ENCODE results near the gene HMCN2.

The HMCN2 gene

DNA sequence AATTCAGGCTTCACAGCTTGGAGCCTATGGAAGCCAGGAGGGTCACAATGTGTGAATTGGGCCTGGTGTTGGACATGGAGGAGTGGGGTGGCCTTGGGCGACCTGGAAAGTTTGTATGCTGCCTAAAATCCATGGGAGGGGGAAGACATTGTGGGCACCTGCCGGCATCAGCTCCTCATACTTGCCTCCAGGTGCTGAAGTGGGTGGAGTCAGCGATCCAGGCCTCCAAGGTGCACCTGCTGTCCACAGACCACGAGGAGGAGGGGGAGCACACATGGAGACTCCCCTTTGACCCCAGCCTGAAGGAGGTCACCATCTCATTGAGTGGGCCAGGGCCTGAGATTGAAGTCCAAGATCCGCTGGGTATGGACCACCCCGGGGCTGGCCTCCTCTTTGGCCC is 29.1 kb downstream of the HMCN2 start:
- DNase-seq, result no peak

DNA sequence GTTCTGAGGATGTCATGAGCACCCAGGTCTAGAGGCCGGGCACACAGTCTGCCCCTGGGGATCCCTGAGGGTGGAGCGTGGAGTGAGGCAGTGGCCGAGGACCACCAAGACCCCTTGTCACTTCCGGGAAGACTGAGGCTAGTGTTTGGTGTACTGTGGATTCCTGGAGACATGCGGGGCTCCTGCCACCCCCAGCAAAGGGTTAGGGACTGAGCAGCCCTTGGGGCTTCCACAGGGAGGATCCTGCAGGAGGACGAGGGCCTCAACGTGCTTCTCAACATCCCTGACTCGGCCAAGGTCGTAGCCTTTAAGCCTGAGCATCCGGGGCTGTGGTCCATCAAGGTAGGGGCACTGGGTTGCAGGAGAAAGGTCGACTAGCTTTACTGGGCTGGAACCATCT is 29.9 kb downstream of the HMCN2 start:
- no peak for DNase-seq

DNA sequence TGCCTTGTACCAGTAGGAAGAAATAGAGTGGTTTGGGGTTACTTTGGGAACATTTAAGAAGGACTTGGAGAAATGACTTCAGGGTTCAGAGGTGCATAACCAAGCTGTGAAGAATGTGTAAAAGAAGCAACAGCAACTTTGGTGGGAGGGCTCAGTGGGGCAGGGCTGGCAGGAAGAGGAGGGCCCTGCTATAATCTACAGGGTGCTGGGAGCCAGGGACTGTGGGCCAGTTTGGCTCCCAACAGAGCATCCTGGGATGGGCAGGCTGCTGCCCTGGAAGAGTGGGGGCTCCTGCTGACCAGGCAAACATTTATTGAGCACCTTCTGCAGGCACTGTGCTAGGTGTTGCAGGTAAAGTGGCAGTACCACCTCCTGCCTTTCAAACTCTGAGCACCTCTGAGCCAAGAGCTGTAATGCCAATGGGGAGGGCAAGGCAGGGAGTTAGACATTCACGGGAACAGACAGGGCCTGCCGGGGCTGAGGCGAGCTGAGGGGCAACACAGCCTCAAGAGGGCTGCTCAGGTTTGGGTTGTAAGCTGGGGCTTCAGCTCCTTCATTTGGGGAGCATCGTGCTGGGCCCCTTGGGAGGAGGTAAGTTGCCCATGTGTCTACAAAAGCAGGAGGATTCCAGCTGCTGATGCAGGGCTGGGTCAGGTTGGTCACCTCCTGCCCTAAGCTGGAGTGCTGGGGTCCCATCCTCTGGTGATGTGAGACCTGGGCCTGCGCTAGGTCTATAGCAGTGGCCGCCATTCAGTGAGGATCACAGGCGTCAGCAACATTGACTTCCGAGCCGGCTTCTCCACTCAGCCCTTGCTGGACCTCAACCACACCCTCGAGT is 30.6 kb downstream of the HMCN2 start:
- DNase-seq, result no peak

DNA sequence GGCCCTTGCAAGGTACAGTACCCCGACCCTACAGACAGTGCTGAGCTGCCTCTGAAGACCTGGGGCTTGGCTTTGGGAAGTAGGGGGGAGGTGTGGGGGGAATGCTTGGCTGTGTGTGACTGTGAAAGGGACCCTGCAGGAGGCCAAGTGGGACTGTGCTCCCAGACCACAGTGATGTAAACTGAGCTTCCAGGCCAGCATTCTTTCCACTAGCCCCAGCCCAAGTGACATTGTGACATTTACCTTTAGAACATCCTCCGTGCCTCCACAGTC is 31.2 kb downstream of the HMCN2 start:
- no peak for DNase-seq

DNA sequence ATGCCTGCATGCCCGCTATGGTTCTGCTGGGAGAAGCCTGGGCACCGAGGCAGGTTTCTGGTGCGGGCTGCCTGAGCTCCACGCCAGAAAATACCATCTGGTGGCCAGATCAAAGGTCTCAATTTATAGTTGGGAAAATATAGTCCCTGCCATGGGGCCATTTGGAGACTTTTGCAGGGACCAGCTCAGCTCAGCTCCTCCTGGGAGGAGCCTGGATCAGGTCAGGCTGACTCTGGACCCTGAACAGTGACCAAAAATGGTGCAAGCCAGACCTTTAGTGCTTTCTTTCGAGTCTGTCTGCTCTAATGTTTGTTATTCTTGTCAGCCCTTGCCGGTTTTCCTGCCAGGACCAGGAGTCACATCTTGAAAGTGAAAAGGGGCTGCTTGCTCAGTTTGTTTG is 31.8 kb downstream of the HMCN2 start:
- DNase-seq, result no peak

DNA sequence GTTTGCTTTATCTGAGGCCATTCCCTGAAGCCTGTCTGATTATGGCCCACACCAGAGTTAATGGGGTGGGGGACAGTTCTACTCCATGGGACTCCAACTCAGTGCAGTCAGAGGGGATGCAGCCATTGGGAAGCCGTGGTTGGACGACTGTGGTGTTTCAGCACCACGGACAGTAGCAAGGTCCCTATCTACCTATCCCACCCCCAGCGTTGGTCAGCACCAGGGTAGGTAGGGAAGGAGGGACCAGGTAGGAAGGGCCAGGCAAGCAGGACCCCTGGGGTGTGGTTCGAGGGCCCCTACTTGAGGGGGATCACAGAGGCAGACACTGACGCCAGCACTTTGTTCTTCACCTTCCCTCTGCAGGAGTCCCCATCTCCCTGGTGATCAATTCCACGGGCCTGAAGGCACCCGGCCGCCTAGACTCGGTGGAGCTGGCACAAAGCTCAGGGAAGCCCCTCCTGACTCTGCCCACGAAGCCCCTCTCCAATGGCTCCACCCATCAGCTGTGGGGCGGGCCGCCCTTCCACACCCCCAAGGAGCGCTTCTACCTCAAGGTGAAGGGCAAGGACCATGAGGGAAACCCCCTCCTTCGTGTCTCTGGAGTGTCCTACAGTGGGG is 33.2 kb downstream of the HMCN2 start:
- DNase-seq, result no peak

DNA sequence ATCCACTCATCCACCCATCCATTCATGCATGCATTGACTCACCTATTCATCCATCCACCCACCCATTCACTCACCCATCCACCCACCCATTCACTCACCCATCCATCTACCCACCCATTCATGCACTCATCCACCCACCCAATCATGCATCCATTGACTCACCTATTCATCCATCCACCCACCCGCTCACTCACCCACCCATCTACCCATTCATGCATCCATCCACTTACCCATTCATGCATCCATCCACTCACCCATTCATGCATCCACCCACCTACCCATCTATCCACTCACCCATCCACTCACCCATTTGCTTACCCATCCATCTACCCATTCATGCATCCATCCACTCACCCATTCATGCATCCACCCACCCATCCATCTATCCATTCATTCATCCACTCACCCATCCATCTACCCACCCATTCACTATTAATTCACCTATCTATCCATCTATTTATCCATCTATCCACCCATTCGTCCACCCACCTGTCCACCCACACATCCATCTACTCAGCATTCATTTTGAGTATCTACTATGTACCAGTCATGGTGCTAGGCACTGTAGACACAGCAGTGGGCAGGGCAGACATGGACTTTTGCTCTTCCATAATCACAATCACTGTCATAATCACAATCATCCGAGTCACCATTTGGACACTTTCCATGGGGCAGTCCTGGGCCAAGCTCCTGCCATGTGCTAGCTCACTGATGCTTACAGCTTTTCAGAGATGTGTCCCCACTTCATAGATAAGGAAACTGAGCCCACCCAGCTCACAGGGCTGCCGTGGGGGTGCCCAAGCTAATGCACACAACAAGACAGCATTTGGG is 34.4 kb downstream of the HMCN2 start:
- DNase-seq, result no peak

DNA sequence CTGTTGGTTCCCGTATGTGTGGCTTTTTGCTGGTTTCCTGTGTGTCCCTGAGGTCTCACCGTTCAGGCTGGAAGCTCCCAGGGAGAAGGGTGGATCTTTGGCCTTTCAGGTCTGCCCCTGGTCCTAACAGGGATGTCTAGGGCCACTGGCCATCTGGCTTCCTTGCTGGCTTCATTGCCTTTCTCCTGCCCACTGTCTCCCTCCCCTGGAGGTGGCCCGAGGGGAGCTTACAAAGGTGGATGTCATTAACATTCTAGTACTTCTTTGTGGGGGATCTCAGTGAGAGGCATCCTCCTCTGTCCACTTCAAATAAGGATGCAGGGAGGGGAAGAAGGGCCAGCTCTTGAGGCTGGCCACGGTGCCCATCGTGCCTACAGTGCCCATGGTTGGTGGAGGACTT is 35.2 kb downstream of the HMCN2 start:
- DNase-seq, result no peak

DNA sequence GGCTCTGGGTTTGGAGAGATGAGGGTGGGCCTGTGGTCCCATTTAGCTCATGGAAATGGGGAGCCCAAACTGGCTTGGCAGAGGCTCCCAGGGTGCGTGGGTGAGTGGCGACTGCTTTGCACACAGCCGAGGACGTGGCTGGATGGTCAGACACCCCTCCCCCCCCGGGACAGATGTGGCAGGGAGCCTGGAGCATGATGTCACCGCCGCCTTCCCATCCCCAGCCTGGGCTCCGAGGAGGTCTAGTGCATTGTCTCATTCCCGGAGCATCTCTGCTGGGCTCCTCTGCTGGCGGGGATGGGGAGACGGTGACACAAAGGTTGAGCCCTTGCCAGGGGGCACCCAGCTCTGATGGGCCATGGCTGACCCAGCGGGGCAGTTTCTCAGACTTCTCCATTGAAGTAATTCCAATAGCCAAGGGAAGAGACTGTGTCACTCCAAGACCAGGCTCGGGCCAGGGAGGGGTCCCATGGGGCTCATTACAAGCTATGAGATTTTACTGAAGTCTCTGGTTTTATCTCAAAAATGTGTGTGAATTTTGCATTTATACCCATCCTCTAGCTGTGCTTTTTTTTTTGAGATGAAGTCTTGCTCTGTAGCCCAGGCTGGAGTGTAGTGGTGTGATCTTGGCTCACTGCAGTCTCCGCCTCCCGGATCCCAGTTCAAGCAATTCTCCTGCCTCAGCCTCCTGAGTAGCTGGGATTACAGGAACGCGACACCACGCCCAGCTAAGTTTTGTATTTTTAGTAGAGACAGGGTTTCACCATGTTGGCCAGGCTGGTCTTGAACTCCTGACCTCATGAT is 36.1 kb downstream of the HMCN2 start:
- no peak for DNase-seq

DNA sequence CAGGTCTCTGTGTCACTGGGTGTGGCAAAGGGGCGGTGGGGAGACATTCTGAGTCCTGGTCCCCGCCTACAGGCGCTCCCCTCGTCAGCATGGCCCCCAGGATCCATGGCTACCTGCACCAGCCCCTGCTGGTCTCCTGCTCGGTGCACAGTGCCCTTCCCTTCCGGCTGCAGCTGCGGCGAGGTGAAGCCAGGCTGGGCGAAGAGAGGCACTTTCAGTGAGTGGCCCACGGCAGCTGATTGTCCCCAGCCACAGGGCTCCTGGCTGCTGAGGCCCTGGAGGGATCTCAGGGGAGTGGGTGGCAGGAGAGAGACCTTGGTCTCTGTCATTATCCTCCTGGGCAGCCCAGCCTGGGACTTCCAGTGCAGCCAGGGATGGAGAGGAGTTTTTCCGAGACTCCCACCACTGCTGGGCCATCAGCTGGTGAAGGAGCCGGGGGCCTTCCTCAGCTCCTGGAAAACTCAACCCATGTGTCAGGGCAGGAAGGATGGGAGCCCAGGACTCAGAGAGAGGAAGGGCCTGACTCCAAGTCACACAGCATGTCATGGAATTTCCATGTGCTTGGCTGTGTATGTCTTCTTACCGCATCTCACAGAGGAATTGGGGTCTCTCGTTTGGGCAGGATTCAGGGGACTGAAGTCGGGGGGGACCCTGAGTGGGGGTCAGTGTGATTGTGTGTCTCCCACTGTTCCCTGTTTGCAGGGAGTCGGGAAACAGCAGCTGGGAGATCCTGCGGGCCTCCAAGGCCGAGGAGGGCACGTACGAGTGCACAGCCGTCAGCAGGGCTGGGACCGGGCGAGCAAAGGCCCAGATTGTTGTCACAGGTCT is 37.4 kb downstream of the HMCN2 start:
- no peak for DNase-seq

DNA sequence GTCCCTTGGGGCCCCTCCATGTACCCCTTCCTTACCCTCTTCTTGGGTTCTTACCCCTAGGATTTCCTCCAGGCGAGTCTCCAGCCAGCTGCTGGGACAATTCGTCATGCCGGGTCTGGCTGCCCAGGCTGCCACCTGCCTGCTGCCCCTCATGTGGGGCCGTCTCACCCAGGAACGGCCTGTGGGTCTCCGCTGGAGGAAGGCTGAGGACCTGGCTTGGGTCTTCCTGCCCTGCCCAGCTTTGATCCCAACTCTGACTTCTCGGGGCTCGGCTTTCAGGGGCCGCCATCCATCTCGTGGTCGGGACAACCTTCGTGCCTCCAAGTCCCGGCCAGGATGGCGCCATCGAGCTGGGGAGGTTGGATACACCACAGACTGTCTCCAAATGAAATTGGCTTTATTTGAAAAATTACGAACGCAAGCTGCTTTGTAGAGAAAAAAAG is 38.1 kb downstream of the HMCN2 start:
- no peak for DNase-seq

DNA sequence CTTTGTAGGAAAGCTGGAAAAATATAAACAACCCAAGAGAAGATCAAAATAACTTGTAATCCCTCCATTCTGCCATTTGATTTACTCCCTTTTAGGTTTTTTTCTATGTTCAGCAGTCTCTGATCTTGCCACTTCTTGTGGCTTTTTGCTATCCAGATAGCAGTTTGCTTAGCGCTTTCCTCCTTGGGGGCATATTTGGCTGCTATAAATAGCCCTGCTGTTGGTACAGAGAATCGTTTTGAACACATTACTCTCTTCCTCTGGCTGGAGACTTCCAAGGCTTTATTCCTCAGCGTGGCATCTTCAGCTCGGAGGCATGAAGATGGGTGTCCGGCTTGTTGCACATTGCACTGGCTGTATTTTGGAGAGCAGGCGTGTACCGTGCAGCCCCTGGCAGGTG is 38.6 kb downstream of the HMCN2 start:
- no peak for DNase-seq

DNA sequence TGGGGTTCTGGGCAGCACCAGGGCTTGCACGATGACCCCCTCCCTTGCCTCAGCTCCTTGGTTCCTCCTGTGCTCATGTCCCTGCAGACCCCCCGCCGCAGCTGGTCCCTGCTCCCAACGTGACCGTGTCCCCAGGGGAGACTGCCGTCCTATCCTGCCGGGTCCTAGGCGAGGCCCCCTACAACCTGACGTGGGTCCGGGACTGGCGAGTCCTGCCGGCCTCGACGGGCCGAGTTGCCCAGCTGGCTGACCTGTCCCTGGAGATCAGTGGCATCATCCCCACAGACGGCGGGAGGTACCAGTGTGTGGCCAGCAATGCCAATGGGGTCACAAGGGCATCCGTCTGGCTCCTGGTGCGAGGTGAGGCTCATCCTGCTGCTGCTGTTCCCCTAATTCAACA is 39.1 kb downstream of the HMCN2 start:
- no peak for DNase-seq

DNA sequence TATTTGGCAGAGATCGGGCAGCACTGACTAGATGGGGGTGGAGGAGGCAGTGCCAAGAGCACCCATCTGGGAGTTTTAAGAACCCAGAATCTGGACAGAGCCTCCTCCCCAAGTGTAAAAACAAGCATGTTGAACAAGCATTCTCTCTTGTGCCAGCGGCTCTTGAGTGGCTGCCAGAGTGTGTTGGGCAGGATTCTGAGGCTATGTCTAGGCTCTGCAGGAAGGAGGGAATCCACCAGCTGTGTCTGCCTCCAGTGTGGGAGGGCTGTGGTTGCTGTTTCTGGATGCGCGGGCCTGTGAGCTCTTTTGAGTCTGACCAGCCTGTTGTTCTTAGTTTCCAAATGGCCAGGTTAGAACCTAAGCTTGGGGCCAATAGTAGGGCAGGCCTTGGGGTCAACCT is 39.8 kb downstream of the HMCN2 start:
- DNase-seq, result no peak

DNA sequence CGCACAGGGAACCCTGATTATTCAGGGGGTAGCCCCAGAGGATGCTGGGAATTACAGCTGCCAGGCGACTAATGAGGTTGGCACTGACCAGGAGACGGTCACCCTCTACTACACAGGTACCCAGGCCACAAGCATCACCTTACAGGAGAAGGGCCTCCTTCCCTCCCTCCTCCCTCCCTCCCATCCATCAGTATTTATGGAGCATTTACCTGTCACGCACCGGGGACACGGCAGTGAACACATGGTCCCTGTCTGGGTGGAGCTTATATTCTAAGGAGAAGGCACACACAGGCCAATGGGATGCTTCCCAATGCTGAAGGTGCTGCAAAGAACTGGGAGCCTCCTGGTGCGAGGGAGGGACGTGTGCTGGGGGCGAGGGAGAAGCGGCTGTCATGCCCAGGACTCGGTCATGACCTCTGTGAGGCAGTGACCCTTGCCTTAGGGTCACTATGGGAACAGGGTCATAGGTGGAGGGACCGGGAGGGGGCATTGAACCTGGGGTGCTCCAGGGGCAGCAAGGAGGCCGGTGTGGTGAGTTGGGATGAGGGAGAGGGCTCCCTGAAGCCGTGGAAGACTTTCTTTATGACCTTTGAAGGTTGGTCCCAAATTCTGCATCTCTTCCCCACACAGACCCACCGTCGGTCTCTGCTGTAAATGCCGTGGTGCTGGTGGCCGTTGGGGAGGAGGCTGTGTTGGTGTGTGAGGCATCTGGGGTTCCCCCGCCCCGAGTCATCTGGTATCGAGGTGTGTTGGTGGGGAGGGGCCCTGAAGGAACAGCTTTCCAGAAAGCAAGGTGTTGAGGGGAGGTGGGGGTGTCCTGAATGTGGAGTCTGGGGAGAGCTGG is 41.5 kb downstream of the HMCN2 start:
- no peak for DNase-seq

DNA sequence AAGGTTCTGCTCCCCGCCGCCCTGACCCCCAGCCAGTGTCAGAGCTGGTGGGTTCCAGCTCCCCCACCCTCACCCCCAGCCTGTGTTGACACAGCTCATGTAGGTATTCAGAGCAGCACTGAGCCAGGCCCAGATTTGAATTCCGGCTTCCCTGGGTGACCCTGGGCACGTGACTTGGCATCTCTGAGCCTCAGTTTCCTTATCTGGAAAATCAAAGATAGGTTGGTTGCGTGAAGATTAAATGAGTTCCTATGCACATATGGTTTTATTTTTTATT is 42.0 kb downstream of the HMCN2 start:
- DNase-seq, result no peak

DNA sequence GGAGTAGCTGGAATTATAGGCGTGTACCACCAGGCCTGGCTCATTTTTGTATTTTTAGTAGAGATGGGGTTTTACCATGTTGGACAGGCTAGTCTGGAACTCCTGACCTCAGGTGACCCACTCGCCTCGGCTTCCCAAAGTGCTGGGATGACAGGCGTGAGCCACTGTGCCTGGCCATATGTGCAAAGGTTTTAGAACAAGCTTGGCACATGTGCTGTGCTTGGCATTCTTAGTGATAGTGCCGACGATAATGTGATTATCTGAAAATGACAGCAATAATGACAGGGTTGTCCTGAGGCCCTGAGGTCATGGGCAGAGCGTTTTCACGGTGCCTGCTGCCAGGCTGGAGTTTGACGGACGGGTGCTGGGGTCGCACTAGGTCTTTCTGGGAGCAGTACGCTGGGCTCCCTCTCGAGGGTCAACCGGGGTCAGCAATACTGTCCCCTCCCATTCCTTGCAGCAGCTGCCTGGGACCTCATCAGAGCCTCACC is 42.6 kb downstream of the HMCN2 start:
- no peak for DNase-seq

DNA sequence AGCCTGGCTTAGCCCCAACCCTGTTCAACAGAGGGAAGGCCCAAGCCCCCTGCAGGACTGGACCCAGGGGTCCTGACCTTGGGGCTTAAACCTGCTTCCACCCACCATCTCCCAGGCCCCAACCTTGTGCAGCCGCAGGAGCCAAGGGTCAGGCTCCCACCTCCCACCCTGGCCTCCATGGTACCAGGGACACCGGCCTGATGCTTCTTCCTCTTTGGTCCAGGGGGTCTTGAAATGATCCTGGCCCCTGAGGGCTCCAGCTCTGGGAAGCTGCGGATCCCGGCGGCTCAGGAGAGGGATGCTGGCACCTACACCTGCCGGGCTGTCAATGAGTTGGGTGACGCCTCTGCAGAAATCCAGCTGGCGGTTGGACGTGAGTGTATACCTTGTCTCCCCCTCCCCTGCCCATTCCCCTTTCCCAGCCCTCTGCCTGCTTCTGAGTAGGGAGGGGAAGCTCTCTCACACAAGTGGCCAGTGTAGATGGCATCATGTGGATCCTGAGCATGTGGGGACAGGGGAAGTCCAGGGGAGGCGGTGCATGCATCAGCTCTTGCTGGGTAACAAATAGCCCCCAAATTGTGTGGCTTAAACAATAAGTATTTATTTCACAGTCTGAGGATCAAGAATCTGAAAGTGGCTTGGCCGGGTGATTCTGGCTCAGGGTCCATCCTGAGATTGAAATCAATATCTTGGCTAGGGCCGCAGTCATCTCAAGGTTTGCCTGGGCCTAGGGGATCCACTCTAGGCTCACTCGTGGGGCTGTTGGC is 44.3 kb downstream of the HMCN2 start:
- no peak for DNase-seq

DNA sequence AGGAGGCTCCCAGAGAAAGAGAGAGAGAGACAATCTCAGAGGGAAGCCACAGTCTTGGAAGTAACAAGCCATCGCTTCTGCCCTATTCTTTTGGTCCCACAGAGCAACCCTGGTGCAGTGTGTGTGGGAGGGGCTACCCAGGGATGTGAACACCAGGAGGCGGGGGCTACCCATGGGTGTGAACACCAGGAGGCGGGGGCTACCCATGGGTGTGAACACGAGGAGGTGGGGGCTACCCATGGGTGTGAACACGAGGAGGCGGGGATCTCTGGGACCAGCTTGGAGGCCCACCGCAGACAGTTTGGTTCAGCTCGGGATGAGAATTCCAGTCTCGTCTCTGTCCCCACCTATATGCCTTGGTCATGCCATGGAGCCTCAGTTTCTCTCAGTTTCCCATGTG is 44.9 kb downstream of the HMCN2 start:
- DNase-seq, result no peak

DNA sequence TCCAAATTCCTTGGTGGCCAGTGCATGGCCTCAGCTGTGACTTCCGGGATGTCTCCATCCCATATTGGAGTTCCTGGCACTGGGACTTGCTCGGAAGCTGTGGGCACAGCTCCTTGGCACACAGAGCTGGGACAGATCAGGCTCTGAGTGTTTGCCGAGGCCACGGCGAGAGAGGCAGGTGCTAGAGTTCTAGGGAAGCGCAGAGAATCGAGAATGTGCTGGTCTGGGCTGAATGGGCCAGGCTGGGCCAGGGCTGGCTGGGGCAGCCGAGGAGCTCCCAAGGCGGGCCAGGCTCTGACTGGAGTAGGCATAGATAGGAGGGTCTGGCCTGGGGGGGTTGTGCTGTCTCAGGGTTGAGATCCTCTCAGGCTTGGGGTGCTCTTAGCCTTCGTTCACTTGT is 45.4 kb downstream of the HMCN2 start:
- DNase-seq, result no peak
